LNCaP clone FGC (cell line): Measurements from ENCODE around the gene DKK3.

Source experiments
- DNase-seq: peaks from one replicate; pipeline ENCODE4 v3.0.0-alpha.2; 2011; ENCODE audit warnings: low read depth
- H3K4me3 ChIP-seq: 2 replicates; pipeline ENCODE4 v1.5.1; 2011; ENCODE audit warnings: mild to moderate bottlenecking, low read depth, low read length, control low read depth
- TF ChIP-seq, protein P1 (sequence below): IDR thresholded peaks from 2 replicates; pipeline ENCODE4 v1.5.1; 2012; ENCODE audit warnings: mild to moderate bottlenecking; ENCODE audit not compliant: control insufficient read depth, insufficient read depth; ENCODE audit errors: extremely low read depth

The DKK3 gene

DNA sequence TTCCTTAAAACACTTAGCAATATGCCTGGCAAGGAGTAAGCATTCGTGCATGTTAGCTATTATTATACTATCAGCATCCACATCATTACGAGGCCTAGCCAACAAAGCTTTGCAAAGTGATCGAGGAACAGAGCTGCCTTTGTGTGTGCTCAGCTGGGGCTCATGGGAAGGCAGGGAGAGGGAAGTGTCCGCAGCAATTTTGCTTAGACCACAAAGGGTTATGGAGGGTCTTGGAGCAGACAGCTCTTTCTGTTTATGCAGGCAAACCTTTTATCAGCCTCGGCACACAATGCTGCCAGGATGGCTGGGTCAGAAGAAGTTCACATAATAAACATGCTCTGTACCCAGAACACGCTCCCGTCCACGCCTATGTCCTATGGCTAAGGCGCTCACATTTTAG lies 10.9 kb upstream of the DKK3 start:
- no peak overlapping the region for H3K4me3 ChIP-seq
- no peak for DNase-seq
- TF ChIP-seq, protein P1, sequence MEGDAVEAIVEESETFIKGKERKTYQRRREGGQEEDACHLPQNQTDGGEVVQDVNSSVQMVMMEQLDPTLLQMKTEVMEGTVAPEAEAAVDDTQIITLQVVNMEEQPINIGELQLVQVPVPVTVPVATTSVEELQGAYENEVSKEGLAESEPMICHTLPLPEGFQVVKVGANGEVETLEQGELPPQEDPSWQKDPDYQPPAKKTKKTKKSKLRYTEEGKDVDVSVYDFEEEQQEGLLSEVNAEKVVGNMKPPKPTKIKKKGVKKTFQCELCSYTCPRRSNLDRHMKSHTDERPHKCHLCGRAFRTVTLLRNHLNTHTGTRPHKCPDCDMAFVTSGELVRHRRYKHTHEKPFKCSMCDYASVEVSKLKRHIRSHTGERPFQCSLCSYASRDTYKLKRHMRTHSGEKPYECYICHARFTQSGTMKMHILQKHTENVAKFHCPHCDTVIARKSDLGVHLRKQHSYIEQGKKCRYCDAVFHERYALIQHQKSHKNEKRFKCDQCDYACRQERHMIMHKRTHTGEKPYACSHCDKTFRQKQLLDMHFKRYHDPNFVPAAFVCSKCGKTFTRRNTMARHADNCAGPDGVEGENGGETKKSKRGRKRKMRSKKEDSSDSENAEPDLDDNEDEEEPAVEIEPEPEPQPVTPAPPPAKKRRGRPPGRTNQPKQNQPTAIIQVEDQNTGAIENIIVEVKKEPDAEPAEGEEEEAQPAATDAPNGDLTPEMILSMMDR = no peak

DNA sequence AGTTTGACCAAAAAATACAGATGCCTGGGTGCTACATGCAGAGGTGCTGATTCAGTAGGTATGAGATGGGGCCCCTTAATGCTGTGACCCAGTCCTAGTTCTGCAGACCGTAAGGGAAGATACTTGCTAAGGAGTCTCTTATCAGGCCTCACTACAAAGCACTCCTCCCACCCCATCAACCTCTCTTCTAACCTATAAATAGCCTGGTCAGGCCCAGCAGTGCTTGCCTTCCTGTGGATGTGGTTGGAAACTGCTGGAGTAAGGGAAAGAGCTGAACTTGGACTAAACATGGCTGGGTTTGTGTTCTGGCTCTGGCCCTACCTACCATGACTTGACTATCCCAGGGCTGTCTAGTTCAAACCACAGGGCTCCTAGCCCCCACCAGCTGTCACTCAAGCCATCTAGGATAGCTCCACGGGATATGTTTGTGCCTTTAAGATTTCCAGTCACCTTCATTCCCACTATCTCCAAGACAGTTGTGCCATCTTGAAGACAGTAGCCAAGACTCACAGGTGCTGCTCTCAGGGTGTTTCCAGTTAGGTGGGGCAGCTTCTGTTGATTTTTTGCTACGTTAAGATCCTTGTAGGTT lies 9.5 kb upstream of the DKK3 start:
- TF ChIP-seq, protein P1 = no peak
- no peak overlapping the region for H3K4me3 ChIP-seq
- DNase-seq = no peak

DNA sequence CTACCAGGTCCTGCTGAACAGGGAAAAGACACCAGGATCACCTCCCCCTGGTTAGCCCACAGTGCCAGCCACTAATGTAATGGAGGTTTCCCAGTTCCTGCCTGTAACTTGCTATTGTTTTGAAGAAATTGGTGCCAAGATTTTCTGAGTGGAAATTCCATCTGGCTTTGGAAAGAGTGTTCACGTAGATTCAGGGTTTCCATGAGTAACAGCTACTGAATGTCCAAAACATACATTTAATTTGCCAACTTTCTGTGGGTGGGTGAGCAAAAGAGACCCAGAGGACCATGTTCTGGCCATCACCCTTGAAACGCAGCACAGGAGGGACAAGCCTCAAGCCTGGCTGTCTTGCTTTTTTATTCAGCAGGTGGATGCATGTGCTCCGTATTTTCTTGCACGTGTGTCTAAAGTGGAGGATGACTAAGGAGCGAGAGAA lies 8.8 kb upstream of the DKK3 start:
- H3K4me3 ChIP-seq = no peak overlapping the region
- no peak for DNase-seq
- TF ChIP-seq, protein P1 = no peak

DNA sequence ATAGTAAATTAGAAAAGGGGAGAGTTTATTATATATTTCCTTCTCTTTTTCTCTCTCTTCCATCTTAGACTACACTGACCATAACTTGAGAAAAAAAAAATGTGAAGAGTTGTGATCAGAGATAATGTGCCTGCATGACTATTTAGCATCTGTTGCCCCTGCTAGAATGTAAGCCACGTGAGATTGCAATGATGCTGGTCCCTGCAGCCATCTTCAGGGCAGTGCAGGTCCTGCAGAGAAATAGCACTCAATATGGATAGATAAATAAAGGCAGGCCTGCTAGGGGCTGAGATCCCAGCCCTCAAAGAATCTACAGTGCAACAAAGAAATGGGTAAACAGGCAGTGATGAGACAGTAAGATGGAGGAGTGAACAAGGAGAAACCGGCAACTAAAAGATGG lies 7.8 kb upstream of the DKK3 start:
- no peak overlapping the region for H3K4me3 ChIP-seq
- TF ChIP-seq, protein P1 = no peak
- no peak for DNase-seq

DNA sequence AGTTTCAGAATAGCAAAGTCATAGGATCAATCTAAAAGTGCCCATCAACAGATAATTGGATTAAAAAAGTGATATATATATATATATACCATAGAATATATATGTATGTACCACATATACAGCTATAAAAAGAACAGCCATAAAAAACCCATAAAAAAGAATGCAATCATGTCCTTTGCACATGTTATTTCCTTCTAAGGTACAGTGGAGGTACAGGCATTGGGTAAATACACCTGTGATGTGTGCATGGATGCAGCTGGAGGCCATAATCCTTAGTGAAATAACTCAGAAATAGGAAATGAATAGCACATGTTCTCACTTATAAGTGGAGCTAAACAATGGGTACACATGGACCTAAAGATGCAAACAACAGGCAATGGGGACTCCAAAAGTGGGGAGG lies 7.1 kb upstream of the DKK3 start:
- TF ChIP-seq, protein P1 = no peak

DNA sequence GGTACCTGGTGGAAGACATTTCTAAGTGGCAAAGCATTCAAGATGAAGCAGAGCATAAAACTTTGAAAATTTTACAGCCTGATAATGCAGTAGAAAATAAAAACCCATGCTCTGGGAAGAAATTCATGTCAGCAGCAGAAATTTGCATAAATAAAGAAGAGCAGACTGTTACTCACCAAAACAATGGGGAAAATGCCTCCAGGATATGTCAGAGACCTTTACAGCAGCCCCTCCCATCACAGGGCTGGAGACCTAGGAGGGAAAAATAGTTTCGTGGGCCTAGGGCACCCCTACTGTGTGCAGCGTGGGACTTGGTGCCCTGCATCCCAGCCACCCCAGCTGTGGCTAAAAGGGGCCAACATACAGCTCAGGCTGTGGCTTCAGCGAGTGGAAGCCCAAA lies 5.4 kb upstream of the DKK3 start:
- H3K4me3 ChIP-seq = no peak overlapping the region
- no peak for DNase-seq
- TF ChIP-seq, protein P1 = no peak

More for the DNA sequence above, 7.1 kb upstream of the DKK3 start:
- no peak overlapping the region for H3K4me3 ChIP-seq
- no peak for DNase-seq
